Neural crest cell (in vitro differentiated cells): Measurements from ENCODE around the gene MAGI2. TPM values are rescaled to one million over a fixed set of nuclear protein-coding genes. Genes with fewer than 3 reads are reported as not detected.
"Not testable (repeated sequence)": the region's sequence is repeated elsewhere in the genome, so short reads cannot be mapped to it uniquely, and the experiment has no call there.

ENCODE experiments used
- DNase-seq: peaks from one replicate; pipeline ENCODE4 v3.0.0; 2021; ENCODE audit warnings: low read depth, mixed read lengths, low spot score
- H3K27ac Mint-ChIP-seq: one replicate; pipeline ENCODE4 v1.8.0; 2021; ENCODE audit warnings: mild to moderate bottlenecking, mixed read lengths; ENCODE audit not compliant: unreplicated experiment
- H3K27me3 Mint-ChIP-seq: 2 replicates; pipeline ENCODE4 v1.8.0; 2021; ENCODE audit warnings: low read depth, mild to moderate bottlenecking, mixed read lengths
- H3K36me3 Mint-ChIP-seq: 2 replicates; pipeline ENCODE4 v1.8.0; 2021; ENCODE audit warnings: low read depth, mild to moderate bottlenecking, mixed read lengths
- H3K4me1 Mint-ChIP-seq: 2 replicates; pipeline ENCODE4 v1.8.0; 2021; ENCODE audit warnings: mixed read lengths
- H3K4me3 Mint-ChIP-seq: one replicate; pipeline ENCODE4 v1.8.0; 2021; ENCODE audit warnings: mild to moderate bottlenecking, mixed read lengths
- H3K9me3 Mint-ChIP-seq: 2 replicates; pipeline ENCODE4 v1.8.0; 2021; ENCODE audit warnings: mixed read lengths
- CTCF ChIP-seq: fragments of 200-600 bp; sonication (generic); conservative IDR thresholded peaks from 2 replicates; pipeline ENCODE4 v1.5.0; 2021; ENCODE audit warnings: antibody characterized with exemption, mild to moderate bottlenecking
- total RNA-seq: library from RNA; stranded (reverse); gene quantifications from 2 replicates; pipeline ENCODE4 v1.2.1, GENCODE V29; 2021

The MAGI2 gene
- total RNA-seq, 1 donor from 2014 or later = 10.0 TPM

GRCh38 chr7:79050603-79051002 lies 402.9 kb downstream of the MAGI2 start:
- Mint-ChIP-seq H3K4me1 (peaks cover 10% of the 10 kb centered on the region), H3K9me3 (no peaks in the 10 kb centered on the region), H3K27me3 (no peaks in the 10 kb centered on the region), H3K4me3 (no peak overlapping the region), H3K27ac (no peak overlapping the region), H3K36me3 (peaks cover 3% of the 10 kb centered on the region)
- DNase-seq = no peak
- TF ChIP-seq CTCF = no peak

GRCh38 chr7:79046061-79046460 lies 407.4 kb downstream of the MAGI2 start:
- Mint-ChIP-seq H3K36me3 (no peaks in the 10 kb centered on the region), H3K27me3 (no peaks in the 10 kb centered on the region), H3K27ac (no peak overlapping the region), H3K4me1 (peaks cover 9% of the 10 kb centered on the region), H3K9me3 (no peaks in the 10 kb centered on the region), H3K4me3 (no peak overlapping the region)
- no peak for TF ChIP-seq CTCF
- DNase-seq = no peak

GRCh38 chr7:79037001-79037400 lies 416.5 kb downstream of the MAGI2 start:
- no peak for TF ChIP-seq CTCF
- H3K4me1 Mint-ChIP-seq = no peaks in the 10 kb centered on the region
- no peak overlapping the region for H3K27ac Mint-ChIP-seq
- no peaks in the 10 kb centered on the region for H3K36me3 Mint-ChIP-seq
- no peaks in the 10 kb centered on the region for H3K27me3 Mint-ChIP-seq
- no peak overlapping the region for H3K4me3 Mint-ChIP-seq
- no peak for DNase-seq
- H3K9me3 Mint-ChIP-seq = no peaks in the 10 kb centered on the region

- H3K9me3 Mint-ChIP-seq = no peaks in the 10 kb centered on the region
- no peaks in the 10 kb centered on the region for H3K4me1 Mint-ChIP-seq
- H3K4me3 Mint-ChIP-seq = no peak overlapping the region
- no peak for TF ChIP-seq CTCF
- no peaks in the 10 kb centered on the region for H3K27me3 Mint-ChIP-seq
- no peak overlapping the region for H3K27ac Mint-ChIP-seq
- no peaks in the 10 kb centered on the region for H3K36me3 Mint-ChIP-seq
- DNase-seq = no peak
These were observed 417.1 kb downstream of the MAGI2 start for GRCh38 chr7:79036356-79036755.

GRCh38 chr7:79035858-79036257 lies 417.6 kb downstream of the MAGI2 start:
- no peaks in the 10 kb centered on the region for H3K36me3 Mint-ChIP-seq
- no peak for TF ChIP-seq CTCF
- no peak for DNase-seq
- H3K27me3 Mint-ChIP-seq = no peaks in the 10 kb centered on the region
- H3K4me1 Mint-ChIP-seq = no peaks in the 10 kb centered on the region
- no peak overlapping the region for H3K4me3 Mint-ChIP-seq
- H3K27ac Mint-ChIP-seq = no peak overlapping the region
- no peaks in the 10 kb centered on the region for H3K9me3 Mint-ChIP-seq

- no peak for DNase-seq
- Mint-ChIP-seq H3K36me3 (no peaks in the 10 kb centered on the region), H3K4me1 (no peaks in the 10 kb centered on the region), H3K9me3 (no peaks in the 10 kb centered on the region), H3K27me3 (peaks cover 2% of the 10 kb centered on the region), H3K27ac (no peak overlapping the region), H3K4me3 (no peak overlapping the region)
- TF ChIP-seq CTCF = no peak
These were observed 418.7 kb downstream of the MAGI2 start for GRCh38 chr7:79034730-79035129.

GRCh38 chr7:79019711-79020110 lies 433.8 kb downstream of the MAGI2 start:
- H3K4me3 Mint-ChIP-seq, DNase-seq, H3K36me3 Mint-ChIP-seq, H3K27ac Mint-ChIP-seq, H3K27me3 Mint-ChIP-seq, H3K4me1 Mint-ChIP-seq: not testable (repeated sequence)
- H3K9me3 Mint-ChIP-seq = peaks cover 22% of the 10 kb centered on the region
